SU-DHL-6 (cell line): Measurements from ENCODE around the gene SESN3.
"Not testable (repeated sequence)": the region's sequence is repeated elsewhere in the genome, so short reads cannot be mapped to it uniquely, and the experiment has no call there.

Experiments
- CTCF ChIP-seq: fragments of 200-600 bp; sonication (generic); IDR thresholded peaks from one replicate; pipeline ENCODE4 v1.5.1; 2017; ENCODE audit warnings: antibody characterized with exemption, mild to moderate bottlenecking, low read length, moderate library complexity; ENCODE audit not compliant: insufficient read depth, poor library complexity, severe bottlenecking
- EZH2phosphoT487 ChIP-seq: fragments of 200-600 bp; sonication (generic), shearing (Covaris generic); conservative IDR thresholded peaks from 2 replicates; pipeline ENCODE4 v1.6.1; 2018; ENCODE audit warnings: mild to moderate bottlenecking, antibody characterized with exemption, low read length, moderate library complexity, mixed read lengths

GRCh38 chr11:95209535-95209934 lies 21.5 kb downstream of the SESN3 start:
- TF ChIP-seq CTCF, EZH2phosphoT487: not testable (repeated sequence)
